Measurements from ENCODE around the gene HECW1. TPM values are rescaled to one million over a fixed set of nuclear protein-coding genes. Genes with fewer than 3 reads are reported as not detected.
"Not testable (repeated sequence)": the region's sequence is repeated elsewhere in the genome, so short reads cannot be mapped to it uniquely, and the experiment has no call there.

Gene HECW1
- total and polyA plus RNA-seq, 2 donors, result 0.16 to 1.2 TPM

- Histone ChIP-seq H3K36me3 (ENCODE audit: insufficient read depth) (no peaks in the 10 kb centered on the region), H3K27ac (ENCODE audit: low read depth) (no peak overlapping the region), H3K4me3 (ENCODE audit: low read depth, low read length) (no peak overlapping the region), H3K4me1 (ENCODE audit: insufficient read depth) (no peaks in the 10 kb centered on the region)
- WGBS, result 70% methylated on average over 3 of the region's 3 CpGs
- DNase-seq (ENCODE audit: extremely low spot score), result no peak
These were observed 100.5 kb downstream of the HECW1 start for GRCh38 chr7:43212921-43213320.

GRCh38 chr7:43215061-43215460 is 102.6 kb downstream of the HECW1 start:
- H3K4me1 ChIP-seq (ENCODE audit: insufficient read depth), result no peaks in the 10 kb centered on the region
- no peak overlapping the region for H3K27ac ChIP-seq (ENCODE audit: low read depth)
- DNase-seq (ENCODE audit: extremely low spot score), result no peak
- no peaks in the 10 kb centered on the region for H3K36me3 ChIP-seq (ENCODE audit: insufficient read depth)
- no peak overlapping the region for H3K4me3 ChIP-seq (ENCODE audit: low read depth, low read length)
- 59% methylated on average over 6 of the region's 6 CpGs for WGBS

- H3K36me3 ChIP-seq (ENCODE audit: insufficient read depth), result no peaks in the 10 kb centered on the region
- DNase-seq (ENCODE audit: extremely low spot score), result no peak
- no peak overlapping the region for H3K27ac ChIP-seq (ENCODE audit: low read depth)
- no peak overlapping the region for H3K4me3 ChIP-seq (ENCODE audit: low read depth, low read length)
- 85% methylated on average over 2 of the region's 2 CpGs for WGBS
- H3K4me1 ChIP-seq (ENCODE audit: insufficient read depth), result no peaks in the 10 kb centered on the region
These were observed 104.6 kb downstream of the HECW1 start for GRCh38 chr7:43217055-43217454.

GRCh38 chr7:43218901-43219300 is 106.5 kb downstream of the HECW1 start:
- 93% methylated on average over 4 of the region's 4 CpGs for WGBS
- DNase-seq (ENCODE audit: extremely low spot score), result not testable (repeated sequence)

GRCh38 chr7:43220250-43220649 is 107.8 kb downstream of the HECW1 start:
- no peak overlapping the region for H3K27ac ChIP-seq (ENCODE audit: low read depth)
- H3K4me1 ChIP-seq (ENCODE audit: insufficient read depth), result no peaks in the 10 kb centered on the region
- H3K36me3 ChIP-seq (ENCODE audit: insufficient read depth), result no peaks in the 10 kb centered on the region
- 88% methylated on average over 6 of the region's 6 CpGs for WGBS
- H3K4me3 ChIP-seq (ENCODE audit: low read depth, low read length), result no peak overlapping the region
- no peak for DNase-seq (ENCODE audit: extremely low spot score)

More at GRCh38 chr7:43218901-43219300, 106.5 kb downstream of the HECW1 start:
- H3K27ac ChIP-seq (ENCODE audit: low read depth); H3K36me3 ChIP-seq (ENCODE audit: insufficient read depth); H3K4me3 ChIP-seq (ENCODE audit: low read depth, low read length); H3K4me1 ChIP-seq (ENCODE audit: insufficient read depth): not testable (repeated sequence)

GRCh38 chr7:43220742-43221141 is 108.3 kb downstream of the HECW1 start:
- no peaks in the 10 kb centered on the region for H3K4me1 ChIP-seq (ENCODE audit: insufficient read depth)
- no peaks in the 10 kb centered on the region for H3K36me3 ChIP-seq (ENCODE audit: insufficient read depth)
- no peak for DNase-seq (ENCODE audit: extremely low spot score)
- H3K27ac ChIP-seq (ENCODE audit: low read depth), result no peak overlapping the region
- H3K4me3 ChIP-seq (ENCODE audit: low read depth, low read length), result no peak overlapping the region

GRCh38 chr7:43229801-43230200 is 117.4 kb downstream of the HECW1 start:
- no peaks in the 10 kb centered on the region for H3K4me1 ChIP-seq (ENCODE audit: insufficient read depth)
- WGBS, result 87% methylated on average over 5 of the region's 5 CpGs
- H3K36me3 ChIP-seq (ENCODE audit: insufficient read depth), result no peaks in the 10 kb centered on the region
- H3K4me3 ChIP-seq (ENCODE audit: low read depth, low read length), result no peak overlapping the region
- DNase-seq (ENCODE audit: extremely low spot score), result no peak
- no peak overlapping the region for H3K27ac ChIP-seq (ENCODE audit: low read depth)

GRCh38 chr7:43232366-43232765 is 119.9 kb downstream of the HECW1 start:
- no peak for DNase-seq (ENCODE audit: extremely low spot score)
- Histone ChIP-seq H3K4me1 (ENCODE audit: insufficient read depth) (no peaks in the 10 kb centered on the region), H3K4me3 (ENCODE audit: low read depth, low read length) (no peak overlapping the region), H3K27ac (ENCODE audit: low read depth) (no peak overlapping the region), H3K36me3 (ENCODE audit: insufficient read depth) (no peaks in the 10 kb centered on the region)
- 66% methylated on average over 2 of the region's 2 CpGs for WGBS

GRCh38 chr7:43234073-43234472 is 121.6 kb downstream of the HECW1 start:
- WGBS, result 55% methylated on average over 5 of the region's 5 CpGs
- Histone ChIP-seq H3K27ac (ENCODE audit: low read depth) (no peak overlapping the region), H3K36me3 (ENCODE audit: insufficient read depth) (no peaks in the 10 kb centered on the region), H3K4me3 (ENCODE audit: low read depth, low read length) (no peak overlapping the region), H3K4me1 (ENCODE audit: insufficient read depth) (no peaks in the 10 kb centered on the region)
- no peak for DNase-seq (ENCODE audit: extremely low spot score)

- no peak overlapping the region for H3K4me3 ChIP-seq (ENCODE audit: low read depth, low read length)
- no peak overlapping the region for H3K27ac ChIP-seq (ENCODE audit: low read depth)
- DNase-seq (ENCODE audit: extremely low spot score), result no peak
- WGBS, result 83% methylated on average over 4 of the region's 4 CpGs
- no peaks in the 10 kb centered on the region for H3K36me3 ChIP-seq (ENCODE audit: insufficient read depth)
- H3K4me1 ChIP-seq (ENCODE audit: insufficient read depth), result no peaks in the 10 kb centered on the region
These were observed 122.5 kb downstream of the HECW1 start for GRCh38 chr7:43234968-43235367.

GRCh38 chr7:43240565-43240964 is 128.1 kb downstream of the HECW1 start:
- no peaks in the 10 kb centered on the region for H3K36me3 ChIP-seq (ENCODE audit: insufficient read depth)
- no peaks in the 10 kb centered on the region for H3K4me1 ChIP-seq (ENCODE audit: insufficient read depth)
- no peak overlapping the region for H3K4me3 ChIP-seq (ENCODE audit: low read depth, low read length)
- 84% methylated on average over 6 of the region's 6 CpGs for WGBS
- DNase-seq (ENCODE audit: extremely low spot score), result no peak
- no peak overlapping the region for H3K27ac ChIP-seq (ENCODE audit: low read depth)

GRCh38 chr7:43242628-43243255 is 130.3 kb downstream of the HECW1 start:
- Histone ChIP-seq H3K4me3 (ENCODE audit: low read depth, low read length) (no peak overlapping the region), H3K4me1 (ENCODE audit: insufficient read depth) (no peaks in the 10 kb centered on the region), H3K27ac (ENCODE audit: low read depth) (no peak overlapping the region), H3K36me3 (ENCODE audit: insufficient read depth) (no peaks in the 10 kb centered on the region)
- no peak for DNase-seq (ENCODE audit: extremely low spot score)
- WGBS, result 84% methylated on average over 13 of the region's 13 CpGs

GRCh38 chr7:43244232-43244631 is 131.8 kb downstream of the HECW1 start:
- WGBS, result 95% methylated on average over 3 of the region's 3 CpGs
- H3K4me1 ChIP-seq (ENCODE audit: insufficient read depth), result no peaks in the 10 kb centered on the region
- DNase-seq (ENCODE audit: extremely low spot score), result no peak
- no peaks in the 10 kb centered on the region for H3K36me3 ChIP-seq (ENCODE audit: insufficient read depth)
- no peak overlapping the region for H3K27ac ChIP-seq (ENCODE audit: low read depth)
- no peak overlapping the region for H3K4me3 ChIP-seq (ENCODE audit: low read depth, low read length)

- no peaks in the 10 kb centered on the region for H3K36me3 ChIP-seq (ENCODE audit: insufficient read depth)
- DNase-seq (ENCODE audit: extremely low spot score), result no peak
- no peak overlapping the region for H3K4me3 ChIP-seq (ENCODE audit: low read depth, low read length)
- WGBS, result 94% methylated on average over 6 of the region's 6 CpGs
- no peaks in the 10 kb centered on the region for H3K4me1 ChIP-seq (ENCODE audit: insufficient read depth)
- H3K27ac ChIP-seq (ENCODE audit: low read depth), result no peak overlapping the region
These were observed 132.3 kb downstream of the HECW1 start for GRCh38 chr7:43244784-43245183.

GRCh38 chr7:43247757-43248156 is 135.3 kb downstream of the HECW1 start:
- Histone ChIP-seq H3K27ac (ENCODE audit: low read depth) (no peak overlapping the region), H3K36me3 (ENCODE audit: insufficient read depth) (no peaks in the 10 kb centered on the region), H3K4me3 (ENCODE audit: low read depth, low read length) (no peak overlapping the region), H3K4me1 (ENCODE audit: insufficient read depth) (no peaks in the 10 kb centered on the region)
- DNase-seq (ENCODE audit: extremely low spot score), result no peak

Data from urinary bladder (tissue), 4 donors.